HG03342 (cell line): ENCODE data around the gene COQ8A.
"Not testable (repeated sequence)": the region's sequence is repeated elsewhere in the genome, so short reads cannot be mapped to it uniquely, and the experiment has no call there.

ENCODE experiments used
- ATAC-seq: cut with Tn5 transposase; IDR thresholded peaks from one replicate; pipeline ENCODE4 v1.9.1; 2021; ENCODE audit warnings: mild to moderate bottlenecking, moderate library complexity; ENCODE audit not compliant: unreplicated experiment

The COQ8A gene

GRCh38 chr1:226920446-226920894 lies 19.6 kb upstream of the COQ8A start:
- ATAC-seq, result no peak

GRCh38 chr1:226921504-226921903 lies 18.6 kb upstream of the COQ8A start:
- ATAC-seq, result no peak

GRCh38 chr1:226929260-226930111 lies 10.6 kb upstream of the COQ8A start:
- ATAC-seq, result not testable (repeated sequence)

- no peak for ATAC-seq
Observed at GRCh38 chr1:226934483-226935237, 5.4 kb upstream of the COQ8A start.

GRCh38 chr1:226937940-226938725 lies 2.0 kb upstream of the COQ8A start:
- no peak for ATAC-seq

GRCh38 chr1:226938903-226939437 lies 1.1 kb upstream of the COQ8A start:
- no peak for ATAC-seq

- peak; percentile 31 for ATAC-seq
Observed at GRCh38 chr1:226939438-226940028, 561 bp upstream of the COQ8A start.

- ATAC-seq, result no peak
Observed at GRCh38 chr1:226940806-226941067, 643 bp downstream of the COQ8A start.

- ATAC-seq, result no peak
Observed at GRCh38 chr1:226942392-226942791, 2.3 kb downstream of the COQ8A start.

GRCh38 chr1:226943156-226943555 lies 3.1 kb downstream of the COQ8A start:
- ATAC-seq, result no peak

- ATAC-seq, result no peak
Observed at GRCh38 chr1:226943927-226944326, 3.8 kb downstream of the COQ8A start.

GRCh38 chr1:226945106-226945857 lies 5.2 kb downstream of the COQ8A start:
- ATAC-seq, result no peak

GRCh38 chr1:226945858-226946245 lies 5.8 kb downstream of the COQ8A start:
- ATAC-seq, result no peak

GRCh38 chr1:226946285-226946684 lies 6.2 kb downstream of the COQ8A start:
- ATAC-seq, result no peak

- ATAC-seq, result no peak
Observed at GRCh38 chr1:226946841-226947240, 6.7 kb downstream of the COQ8A start.

GRCh38 chr1:226948051-226948450 lies 8.0 kb downstream of the COQ8A start:
- ATAC-seq, result no peak

- no peak for ATAC-seq
Observed at GRCh38 chr1:226948480-226948879, 8.4 kb downstream of the COQ8A start.

GRCh38 chr1:226948996-226949395 lies 8.9 kb downstream of the COQ8A start:
- ATAC-seq, result no peak

GRCh38 chr1:226949401-226949800 lies 9.3 kb downstream of the COQ8A start:
- ATAC-seq, result no peak

GRCh38 chr1:226950316-226950715 lies 10.2 kb downstream of the COQ8A start:
- no peak for ATAC-seq
